Astrocyte of the cerebellum (primary cell): ENCODE results near the gene SLC6A17.

Experiments used
- DNase-seq: peaks from one replicate; pipeline ENCODE4 v3.0.0-alpha.2; 2011; ENCODE audit warnings: low read depth
- H3K4me3 ChIP-seq: 2 replicates; pipeline ENCODE4 v1.5.1; 2011; ENCODE audit warnings: mild to moderate bottlenecking, low read depth, low read length, moderate library complexity
- CTCF ChIP-seq: IDR thresholded peaks from 2 replicates; pipeline ENCODE4 v1.5.1; 2012; ENCODE audit warnings: low read length, low read depth, moderate library complexity, mild to moderate bottlenecking; ENCODE audit errors: missing control alignments
- in situ Hi-C: cut with HindIII; loops from 2 replicates; pipeline ENCODE4 v1.10.0; 2017; ENCODE audit warnings: low sequenced_read_pairs

SLC6A17 gene

GRCh38 chr1:110148961-110149360 is 1.3 kb upstream of the SLC6A17 start:
- in situ Hi-C loops = no loop called here
- DNase-seq = no peak
- peak; percentile 22 for TF ChIP-seq CTCF
- H3K4me3 ChIP-seq = no peak overlapping the region

GRCh38 chr1:110151175-110151669 is 928 bp downstream of the SLC6A17 start:
- in situ Hi-C loops = no loop called here
- TF ChIP-seq CTCF = no peak
- no peak for DNase-seq
- H3K4me3 ChIP-seq = no peak overlapping the region

- H3K4me3 ChIP-seq = no peak overlapping the region
- in situ Hi-C loops = no loop called here
- no peak for TF ChIP-seq CTCF
- no peak for DNase-seq
Observed at GRCh38 chr1:110152133-110152785, 2.0 kb downstream of the SLC6A17 start.

- TF ChIP-seq CTCF = no peak
- DNase-seq = no peak
Observed at GRCh38 chr1:110153407-110153950, 3.2 kb downstream of the SLC6A17 start.

GRCh38 chr1:110155878-110156522 is 5.7 kb downstream of the SLC6A17 start:
- in situ Hi-C loops = no loop called here
- TF ChIP-seq CTCF = no peak

More at GRCh38 chr1:110153407-110153950, 3.2 kb downstream of the SLC6A17 start:
- H3K4me3 ChIP-seq = no peak overlapping the region
- in situ Hi-C loops = no loop called here

GRCh38 chr1:110158261-110158660 is 8.0 kb downstream of the SLC6A17 start:
- no peak overlapping the region for H3K4me3 ChIP-seq
- in situ Hi-C loops = no loop called here
- TF ChIP-seq CTCF = no peak
- no peak for DNase-seq

More at GRCh38 chr1:110155878-110156522, 5.7 kb downstream of the SLC6A17 start:
- peak; percentile 31 for DNase-seq
- H3K4me3 ChIP-seq = no peak overlapping the region
